WERI-Rb-1 (cell line): ENCODE measurements around the gene PLCL2.
"Not testable (repeated sequence)": the region's sequence is repeated elsewhere in the genome, so short reads cannot be mapped to it uniquely, and the experiment has no call there.

Experiments
- DNase-seq: peaks from one replicate; pipeline ENCODE4 v3.0.0-alpha.2; 2020
- H3K27ac ChIP-seq: fragments of 250-450 bp; sonication (Bioruptor Pico); 2 replicates; pipeline ENCODE4 v1.5.1; 2020; ENCODE audit warnings: mild to moderate bottlenecking, moderate library complexity
- H3K27me3 ChIP-seq: fragments of 250-450 bp; sonication (Bioruptor Pico); 2 replicates; pipeline ENCODE4 v1.5.1; 2021; ENCODE audit warnings: mild to moderate bottlenecking, low read depth, moderate library complexity; ENCODE audit not compliant: insufficient read depth, severe bottlenecking
- H3K36me3 ChIP-seq: fragments of 250-450 bp; sonication (Bioruptor Pico); 2 replicates; pipeline ENCODE4 v1.5.1; 2020; ENCODE audit warnings: mild to moderate bottlenecking, moderate library complexity
- H3K4me3 ChIP-seq: 2 replicates; pipeline ENCODE4 v1.5.1; 2011; ENCODE audit warnings: low read depth, mild to moderate bottlenecking, control low read depth, low read length
- H3K9me3 ChIP-seq: fragments of 250-450 bp; sonication (Bioruptor Pico); 2 replicates; pipeline ENCODE4 v1.5.1; 2021; ENCODE audit warnings: mild to moderate bottlenecking, moderate library complexity; ENCODE audit not compliant: severe bottlenecking
- TF ChIP-seq, protein P1 (sequence below): IDR thresholded peaks from 2 replicates; pipeline ENCODE4 v1.5.1; 2011; ENCODE audit warnings: low read depth, mild to moderate bottlenecking, control low read depth, inconsistent platforms, low read length

Gene PLCL2

DNA sequence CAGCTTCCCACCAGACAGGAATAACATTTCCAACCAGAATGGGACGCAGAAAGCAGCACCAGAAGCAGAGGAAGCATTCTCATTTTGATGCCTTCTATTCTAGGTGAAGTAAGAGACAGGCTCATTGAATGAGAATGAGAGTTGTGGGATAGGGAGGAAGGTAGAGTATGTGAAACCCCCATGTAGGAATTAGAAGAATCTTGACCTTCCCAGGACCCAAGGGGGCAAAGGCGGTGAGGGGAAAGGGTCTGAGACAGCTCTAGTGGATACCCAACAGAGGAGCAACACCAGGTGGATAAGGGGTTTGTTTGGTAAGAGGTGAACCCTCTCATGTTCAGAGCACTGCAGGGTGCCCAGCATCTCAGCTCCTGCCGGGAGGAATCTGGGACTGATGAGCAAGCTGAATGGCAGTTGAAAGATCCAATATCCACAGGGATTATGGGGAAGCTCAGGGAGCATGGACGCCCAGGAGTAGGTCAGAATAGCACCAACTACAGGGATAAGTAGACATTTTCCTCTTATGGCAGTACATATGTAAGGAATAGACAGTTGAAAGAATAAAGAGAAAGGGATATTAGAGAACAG is 77.0 kb downstream of the PLCL2 start:
- no peak for DNase-seq
- H3K9me3 ChIP-seq: no peaks in the 10 kb centered on the region
- H3K36me3 ChIP-seq: no peaks in the 10 kb centered on the region
- H3K4me3 ChIP-seq: no peak overlapping the region
- TF ChIP-seq, protein P1, sequence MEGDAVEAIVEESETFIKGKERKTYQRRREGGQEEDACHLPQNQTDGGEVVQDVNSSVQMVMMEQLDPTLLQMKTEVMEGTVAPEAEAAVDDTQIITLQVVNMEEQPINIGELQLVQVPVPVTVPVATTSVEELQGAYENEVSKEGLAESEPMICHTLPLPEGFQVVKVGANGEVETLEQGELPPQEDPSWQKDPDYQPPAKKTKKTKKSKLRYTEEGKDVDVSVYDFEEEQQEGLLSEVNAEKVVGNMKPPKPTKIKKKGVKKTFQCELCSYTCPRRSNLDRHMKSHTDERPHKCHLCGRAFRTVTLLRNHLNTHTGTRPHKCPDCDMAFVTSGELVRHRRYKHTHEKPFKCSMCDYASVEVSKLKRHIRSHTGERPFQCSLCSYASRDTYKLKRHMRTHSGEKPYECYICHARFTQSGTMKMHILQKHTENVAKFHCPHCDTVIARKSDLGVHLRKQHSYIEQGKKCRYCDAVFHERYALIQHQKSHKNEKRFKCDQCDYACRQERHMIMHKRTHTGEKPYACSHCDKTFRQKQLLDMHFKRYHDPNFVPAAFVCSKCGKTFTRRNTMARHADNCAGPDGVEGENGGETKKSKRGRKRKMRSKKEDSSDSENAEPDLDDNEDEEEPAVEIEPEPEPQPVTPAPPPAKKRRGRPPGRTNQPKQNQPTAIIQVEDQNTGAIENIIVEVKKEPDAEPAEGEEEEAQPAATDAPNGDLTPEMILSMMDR: no peak
- H3K27ac ChIP-seq: no peak overlapping the region
- no peaks in the 10 kb centered on the region for H3K27me3 ChIP-seq

DNA sequence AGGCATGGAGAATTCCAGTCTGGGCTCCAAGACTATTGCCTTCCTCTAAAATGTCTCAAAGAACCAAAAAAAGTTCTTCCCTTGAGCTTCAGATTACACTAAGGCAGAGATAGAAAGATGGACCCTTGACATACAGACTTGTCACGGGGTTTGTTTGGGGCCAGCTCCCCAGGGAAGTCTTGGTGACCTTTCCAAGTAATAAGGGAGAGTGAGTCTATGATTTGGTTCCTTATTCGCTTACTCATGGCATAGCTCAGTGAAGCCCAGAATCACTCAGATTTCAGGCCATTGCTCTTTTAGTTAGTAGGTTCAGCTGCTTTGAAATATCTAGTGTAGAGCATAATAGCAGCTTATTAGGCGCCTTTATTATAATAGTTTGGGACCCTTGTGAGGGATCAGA is 90.3 kb downstream of the PLCL2 start:
- Histone ChIP-seq H3K4me3 (no peak overlapping the region), H3K36me3 (no peaks in the 10 kb centered on the region), H3K27ac (no peak overlapping the region), H3K27me3 (no peaks in the 10 kb centered on the region), H3K9me3 (no peaks in the 10 kb centered on the region)
- DNase-seq: no peak
- TF ChIP-seq, protein P1: no peak

DNA sequence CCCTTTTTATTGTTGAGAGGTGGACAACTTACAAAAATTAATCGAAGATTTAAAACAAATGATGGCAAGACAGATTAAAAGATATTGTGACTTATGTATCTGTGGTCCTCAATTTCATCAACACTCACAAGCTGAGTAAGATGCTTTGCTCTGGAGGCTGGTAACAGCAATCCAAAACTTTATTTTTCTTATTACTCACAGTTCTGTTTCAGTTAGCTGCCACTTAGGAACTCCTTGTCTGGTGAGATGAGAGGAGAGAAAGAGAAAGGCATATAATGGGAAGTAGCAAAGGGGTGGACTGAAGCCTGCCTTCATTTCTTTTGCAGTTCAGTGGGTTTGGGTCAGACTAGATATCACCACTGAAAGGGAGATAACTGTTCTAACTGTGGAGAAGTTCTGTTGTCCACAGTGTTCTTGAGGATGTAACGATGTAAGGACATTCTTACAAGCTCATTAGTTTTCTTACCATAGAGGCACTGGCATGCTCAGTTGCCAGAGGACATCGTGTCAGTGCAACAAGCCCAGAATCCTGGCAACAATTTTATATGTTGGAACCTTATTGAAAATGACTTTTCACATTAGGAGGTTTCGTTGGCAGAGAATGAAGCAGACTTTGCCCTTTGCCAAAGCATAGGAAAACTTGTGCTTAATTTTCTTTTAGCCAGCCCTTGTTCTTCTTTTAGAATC is 93.6 kb downstream of the PLCL2 start:
- Histone ChIP-seq H3K9me3 (no peaks in the 10 kb centered on the region), H3K4me3 (no peak overlapping the region), H3K27ac (no peak overlapping the region), H3K36me3 (no peaks in the 10 kb centered on the region), H3K27me3 (no peaks in the 10 kb centered on the region)
- no peak for DNase-seq
- TF ChIP-seq, protein P1: no peak

DNA sequence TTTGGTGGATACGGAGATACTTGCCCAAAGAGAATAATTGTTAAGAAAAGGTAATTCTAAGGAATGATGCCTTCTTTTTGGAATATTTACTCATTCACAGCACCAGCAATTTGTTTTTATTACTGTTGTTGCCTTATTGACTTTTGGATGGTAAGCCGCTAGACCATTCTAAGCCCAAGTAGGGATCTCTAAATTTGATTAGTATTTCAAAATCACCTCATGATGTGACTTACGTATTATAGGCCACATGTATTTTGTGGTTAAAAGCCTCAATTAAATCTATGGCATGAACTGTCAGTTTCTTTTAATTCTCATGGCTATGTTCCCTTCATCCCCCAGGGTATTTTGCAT is 94.1 kb downstream of the PLCL2 start:
- H3K36me3 ChIP-seq: no peaks in the 10 kb centered on the region
- H3K27ac ChIP-seq: no peak overlapping the region
- TF ChIP-seq, protein P1: no peak
- no peaks in the 10 kb centered on the region for H3K27me3 ChIP-seq
- no peak for DNase-seq
- H3K9me3 ChIP-seq: no peaks in the 10 kb centered on the region
- H3K4me3 ChIP-seq: no peak overlapping the region

DNA sequence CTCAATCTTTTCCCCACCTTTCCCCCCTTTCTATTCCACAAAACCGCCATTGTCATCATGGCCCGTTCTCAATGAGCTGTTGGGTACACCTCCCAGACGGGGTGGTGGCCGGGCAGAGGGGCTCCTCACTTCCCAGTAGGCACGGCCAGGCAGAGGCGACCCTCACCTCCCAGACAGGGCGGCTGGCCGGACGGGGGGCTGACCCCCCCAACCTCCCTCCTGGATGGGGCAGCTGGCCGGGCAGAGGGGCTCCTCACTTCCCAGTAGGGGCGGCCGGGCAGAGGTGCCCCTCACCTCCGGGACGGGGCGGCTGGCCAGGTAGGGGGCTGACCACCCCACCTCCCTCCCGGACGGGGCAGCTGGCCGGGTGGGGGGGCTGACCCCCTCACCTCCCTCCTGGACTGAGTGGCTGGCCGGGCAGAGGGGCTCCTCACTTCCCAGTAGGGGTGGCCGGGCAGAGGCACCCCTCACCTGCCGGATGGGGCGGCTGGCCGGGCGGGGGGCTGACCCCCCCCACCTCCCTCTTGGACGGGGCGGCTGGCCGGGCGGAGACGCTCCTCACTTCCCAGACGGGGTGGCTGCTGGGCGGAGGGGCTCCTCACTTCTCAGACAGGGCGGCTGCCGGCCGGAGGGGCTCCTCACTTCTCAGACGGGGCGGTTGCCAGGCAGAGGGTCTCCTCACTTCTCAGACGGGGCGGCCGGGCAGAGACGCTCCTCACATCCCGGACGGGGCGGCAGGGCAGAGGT is 95.2 kb downstream of the PLCL2 start:
- H3K4me3 ChIP-seq, H3K27me3 ChIP-seq, H3K36me3 ChIP-seq, H3K9me3 ChIP-seq, DNase-seq, H3K27ac ChIP-seq: not testable (repeated sequence)

DNA sequence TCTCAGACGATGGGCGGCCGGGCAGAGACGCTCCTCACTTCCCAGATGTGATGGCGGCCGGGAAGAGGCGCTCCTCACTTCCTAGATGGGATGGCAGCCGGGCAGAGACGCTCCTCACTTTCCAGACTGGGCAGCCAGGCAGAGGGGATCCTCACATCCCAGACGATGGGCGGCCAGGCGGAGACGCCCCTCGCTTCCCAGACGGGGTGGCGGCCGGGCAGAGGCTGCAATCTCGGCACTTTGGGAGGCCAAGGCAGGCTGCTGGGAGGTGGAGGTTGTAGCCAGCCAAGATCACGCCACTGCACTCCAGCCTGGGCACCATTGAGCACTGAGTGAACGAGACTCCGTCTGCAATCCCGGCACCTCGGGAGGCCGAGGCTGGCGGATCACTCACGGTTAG is 95.8 kb downstream of the PLCL2 start:
- not testable (repeated sequence) for H3K4me3 ChIP-seq, H3K27ac ChIP-seq, H3K36me3 ChIP-seq, H3K27me3 ChIP-seq, H3K9me3 ChIP-seq, DNase-seq

DNA sequence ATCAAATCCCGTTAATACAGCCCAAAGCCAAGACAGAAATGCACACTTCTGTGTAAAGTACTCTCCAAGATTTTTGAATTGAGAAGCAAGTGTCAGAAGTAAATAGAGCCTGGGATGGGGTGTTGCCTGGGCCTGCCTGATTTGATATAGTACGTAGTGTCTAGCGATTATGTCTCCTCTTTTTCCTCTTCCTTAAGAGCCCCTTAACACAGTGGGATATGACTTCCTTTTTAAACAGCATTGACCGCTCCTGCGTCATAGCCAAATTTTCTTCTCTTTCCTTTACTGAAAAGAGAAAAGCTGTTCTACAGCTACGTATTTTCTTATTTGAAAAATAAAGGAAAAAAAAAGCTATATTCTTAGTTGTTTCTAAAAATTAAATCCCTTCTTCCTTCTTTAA is 97.7 kb downstream of the PLCL2 start:
- Histone ChIP-seq H3K4me3 (no peak overlapping the region), H3K27me3 (no peaks in the 10 kb centered on the region), H3K36me3 (no peaks in the 10 kb centered on the region), H3K27ac (no peak overlapping the region), H3K9me3 (no peaks in the 10 kb centered on the region)
- no peak for DNase-seq
- TF ChIP-seq, protein P1: no peak
